ENCODE results near the gene PLEKHF1.

PLEKHF1 gene

DNA sequence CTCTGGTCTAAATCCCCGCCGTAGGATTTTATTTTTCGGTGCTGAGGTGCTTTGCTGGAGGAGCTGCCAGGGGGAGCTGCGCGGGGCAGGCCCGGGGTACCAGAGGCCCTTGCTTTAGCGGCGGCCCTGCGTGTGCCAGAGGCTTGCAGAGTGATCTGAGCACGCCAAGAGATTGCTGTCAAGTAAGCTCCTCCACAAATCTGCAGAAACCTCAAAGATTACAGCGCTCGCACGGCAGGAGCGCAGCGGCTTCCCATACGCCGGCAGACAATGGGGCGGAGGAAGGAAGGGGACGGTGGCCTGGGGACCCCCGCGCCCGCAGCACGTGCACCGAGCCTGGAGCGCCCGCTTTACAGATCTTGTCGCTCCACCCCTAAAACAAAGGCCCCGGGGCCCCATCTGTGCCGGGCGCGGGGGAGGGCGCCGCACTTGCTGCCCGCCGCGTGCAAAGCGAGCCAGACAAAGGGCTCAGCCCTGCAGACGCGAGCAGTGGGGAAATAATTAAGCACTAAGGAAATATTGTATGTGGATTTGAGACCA, 58.9 kb downstream of the PLEKHF1 start:
- TF ChIP-seq, protein P1, sequence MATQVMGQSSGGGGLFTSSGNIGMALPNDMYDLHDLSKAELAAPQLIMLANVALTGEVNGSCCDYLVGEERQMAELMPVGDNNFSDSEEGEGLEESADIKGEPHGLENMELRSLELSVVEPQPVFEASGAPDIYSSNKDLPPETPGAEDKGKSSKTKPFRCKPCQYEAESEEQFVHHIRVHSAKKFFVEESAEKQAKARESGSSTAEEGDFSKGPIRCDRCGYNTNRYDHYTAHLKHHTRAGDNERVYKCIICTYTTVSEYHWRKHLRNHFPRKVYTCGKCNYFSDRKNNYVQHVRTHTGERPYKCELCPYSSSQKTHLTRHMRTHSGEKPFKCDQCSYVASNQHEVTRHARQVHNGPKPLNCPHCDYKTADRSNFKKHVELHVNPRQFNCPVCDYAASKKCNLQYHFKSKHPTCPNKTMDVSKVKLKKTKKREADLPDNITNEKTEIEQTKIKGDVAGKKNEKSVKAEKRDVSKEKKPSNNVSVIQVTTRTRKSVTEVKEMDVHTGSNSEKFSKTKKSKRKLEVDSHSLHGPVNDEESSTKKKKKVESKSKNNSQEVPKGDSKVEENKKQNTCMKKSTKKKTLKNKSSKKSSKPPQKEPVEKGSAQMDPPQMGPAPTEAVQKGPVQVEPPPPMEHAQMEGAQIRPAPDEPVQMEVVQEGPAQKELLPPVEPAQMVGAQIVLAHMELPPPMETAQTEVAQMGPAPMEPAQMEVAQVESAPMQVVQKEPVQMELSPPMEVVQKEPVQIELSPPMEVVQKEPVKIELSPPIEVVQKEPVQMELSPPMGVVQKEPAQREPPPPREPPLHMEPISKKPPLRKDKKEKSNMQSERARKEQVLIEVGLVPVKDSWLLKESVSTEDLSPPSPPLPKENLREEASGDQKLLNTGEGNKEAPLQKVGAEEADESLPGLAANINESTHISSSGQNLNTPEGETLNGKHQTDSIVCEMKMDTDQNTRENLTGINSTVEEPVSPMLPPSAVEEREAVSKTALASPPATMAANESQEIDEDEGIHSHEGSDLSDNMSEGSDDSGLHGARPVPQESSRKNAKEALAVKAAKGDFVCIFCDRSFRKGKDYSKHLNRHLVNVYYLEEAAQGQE (IDR thresholded peaks at IDR 0.05; ENCODE audit: insufficient replicate concordance, low read depth): no peak
- TF ChIP-seq GABPA (IDR thresholded peaks at IDR 0.05; ENCODE audit: low read depth) (no peak), POLR2AphosphoS5 (IDR thresholded peaks at IDR 0.05; ENCODE audit: low read depth) (no peak), SPI1 (IDR thresholded peaks at IDR 0.05; ENCODE audit: borderline replicate concordance, low read depth) (no peak)
- TF ChIP-seq, protein P2, sequence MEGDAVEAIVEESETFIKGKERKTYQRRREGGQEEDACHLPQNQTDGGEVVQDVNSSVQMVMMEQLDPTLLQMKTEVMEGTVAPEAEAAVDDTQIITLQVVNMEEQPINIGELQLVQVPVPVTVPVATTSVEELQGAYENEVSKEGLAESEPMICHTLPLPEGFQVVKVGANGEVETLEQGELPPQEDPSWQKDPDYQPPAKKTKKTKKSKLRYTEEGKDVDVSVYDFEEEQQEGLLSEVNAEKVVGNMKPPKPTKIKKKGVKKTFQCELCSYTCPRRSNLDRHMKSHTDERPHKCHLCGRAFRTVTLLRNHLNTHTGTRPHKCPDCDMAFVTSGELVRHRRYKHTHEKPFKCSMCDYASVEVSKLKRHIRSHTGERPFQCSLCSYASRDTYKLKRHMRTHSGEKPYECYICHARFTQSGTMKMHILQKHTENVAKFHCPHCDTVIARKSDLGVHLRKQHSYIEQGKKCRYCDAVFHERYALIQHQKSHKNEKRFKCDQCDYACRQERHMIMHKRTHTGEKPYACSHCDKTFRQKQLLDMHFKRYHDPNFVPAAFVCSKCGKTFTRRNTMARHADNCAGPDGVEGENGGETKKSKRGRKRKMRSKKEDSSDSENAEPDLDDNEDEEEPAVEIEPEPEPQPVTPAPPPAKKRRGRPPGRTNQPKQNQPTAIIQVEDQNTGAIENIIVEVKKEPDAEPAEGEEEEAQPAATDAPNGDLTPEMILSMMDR (IDR thresholded peaks at IDR 0.05; ENCODE audit: insufficient read depth, low read length): no peak
- Histone ChIP-seq H3K27ac (replicated peaks) (peak overlapping the region; percentile 32), H3K27me3 (ENCODE audit: insufficient read depth, poor library complexity, severe bottlenecking) (no peaks in the 10 kb centered on the region), H3K4me3 (replicated peaks; ENCODE audit: insufficient read depth, low read length) (peak overlapping the region; percentile 9; the same call in 1 of the 2 replicates)
- peak; percentile 27 to 80 for DNase-seq (ENCODE audit: low read depth in 1 of 2, low spot score in 1 of 2)

DNA sequence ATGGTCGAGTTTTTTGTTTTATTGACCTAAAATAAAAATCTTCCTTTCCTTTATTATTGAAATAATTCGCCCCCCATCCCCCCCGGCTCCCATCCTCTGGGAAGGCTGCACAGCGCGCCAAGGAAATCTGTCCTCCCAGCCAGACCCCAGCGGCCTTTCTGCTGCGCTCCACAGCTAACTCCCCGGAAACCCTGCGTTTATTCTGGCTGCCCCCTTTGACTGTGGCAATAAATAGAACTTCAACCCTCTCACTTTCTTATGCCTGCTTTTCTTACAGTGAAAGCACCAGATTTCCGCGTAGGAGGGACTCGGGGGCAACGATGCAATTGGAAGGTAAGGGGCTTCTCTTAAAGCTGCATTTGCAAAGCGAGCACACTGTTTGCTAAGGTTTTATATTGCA, 59.5 kb downstream of the PLEKHF1 start:
- Histone ChIP-seq H3K27me3 (ENCODE audit: insufficient read depth, poor library complexity, severe bottlenecking) (no peaks in the 10 kb centered on the region), H3K27ac (replicated peaks) (peak overlapping the region; percentile 32), H3K4me3 (replicated peaks; ENCODE audit: insufficient read depth, low read length) (no peak overlapping the region)
- DNase-seq (ENCODE audit: low read depth in 1 of 2, low spot score in 1 of 2): no peak
- no peak for TF ChIP-seq SPI1 (IDR thresholded peaks at IDR 0.05; ENCODE audit: borderline replicate concordance, low read depth)
- no peak for TF ChIP-seq GABPA (IDR thresholded peaks at IDR 0.05; ENCODE audit: low read depth)
- TF ChIP-seq POLR2AphosphoS5 (IDR thresholded peaks at IDR 0.05; ENCODE audit: low read depth): no peak
- TF ChIP-seq, protein P1 (IDR thresholded peaks at IDR 0.05; ENCODE audit: insufficient replicate concordance, low read depth): no peak
- TF ChIP-seq, protein P2 (IDR thresholded peaks at IDR 0.05; ENCODE audit: insufficient read depth, low read length): no peak
